ENCODE measurements around the gene SPC24. TPM values are rescaled to one million over a fixed set of nuclear protein-coding genes. Genes with fewer than 3 reads are reported as not detected.
"Not testable (repeated sequence)": the region's sequence is repeated elsewhere in the genome, so short reads cannot be mapped to it uniquely, and the experiment has no call there.

Gene SPC24
- polyA plus RNA-seq, 1 experiment: 18.9 TPM

- ChIA-PET POLR2A (interaction anchor here (0.6 kb wide), 1 partner anchor 43 kb away, joined by 5 read pairs; no protein-coding TSS in a partner anchor), CTCF (interaction anchor here (0.9 to 1.7 kb wide), 6 partner anchors 8 to 65 kb away, joined by 3 to 5 read pairs (median 4); no protein-coding TSS in a partner anchor)
- TF ChIP-seq CTCF (IDR thresholded peaks at IDR 0.05; ENCODE audit: insufficient read depth, low read depth, low read length): 0 out of 2 replicates have a peak, but pooled peaks have one; percentile 13
- peak overlapping the region; percentile 2; the same call in 1 of the 2 replicates for H3K4me3 ChIP-seq (ENCODE audit: low read depth, low read length)
- no peaks in the 10 kb centered on the region for H3K36me3 ChIP-seq (ENCODE audit: control insufficient read depth, insufficient read depth, low read length)
- no peaks in the 10 kb centered on the region for H3K27me3 ChIP-seq (ENCODE audit: control insufficient read depth, insufficient read depth, low read length)
- DNase-seq (ENCODE audit: low read depth): peak; percentile 67
Observed at GRCh38 chr19:11142528-11143171, 12.9 kb downstream of the SPC24 start.

- 0 out of 2 replicates have a peak, but pooled peaks have one; percentile 14 for TF ChIP-seq CTCF (IDR thresholded peaks at IDR 0.05; ENCODE audit: insufficient read depth, low read depth, low read length)
- H3K36me3 ChIP-seq (ENCODE audit: control insufficient read depth, insufficient read depth, low read length): no peaks in the 10 kb centered on the region
- POLR2A ChIA-PET: interaction anchor here (0.6 kb wide), 1 partner anchor 44 kb away, joined by 5 read pairs; no protein-coding TSS in a partner anchor
- no peak overlapping the region for H3K4me3 ChIP-seq (ENCODE audit: low read depth, low read length)
- no peaks in the 10 kb centered on the region for H3K27me3 ChIP-seq (ENCODE audit: control insufficient read depth, insufficient read depth, low read length)
- no peak for DNase-seq (ENCODE audit: low read depth)
- CTCF ChIA-PET: interaction anchor here (0.7 to 1.5 kb wide), 6 partner anchors 9 to 66 kb away, joined by 3 to 5 read pairs (median 4); no protein-coding TSS in a partner anchor
Observed at GRCh38 chr19:11141937-11142527, 13.6 kb downstream of the SPC24 start.

- CTCF ChIA-PET: interaction anchor here (0.6 kb wide), 1 partner anchor 27 kb away, joined by 3 read pairs; no protein-coding TSS in a partner anchor
Observed at GRCh38 chr19:11140896-11141295, 14.7 kb downstream of the SPC24 start.

GRCh38 chr19:11140023-11140538 lies 15.5 kb downstream of the SPC24 start:
- CTCF ChIA-PET: interaction anchor here (1.9 to 4.2 kb wide), 5 partner anchors 14 to 67 kb away, joined by 5 to 57 read pairs (median 16); partner anchors contain the start of gene KANK2
- H3K4me3 ChIP-seq (ENCODE audit: low read depth, low read length); POLR2A ChIA-PET: not testable (repeated sequence)

More at GRCh38 chr19:11140896-11141295, 14.7 kb downstream of the SPC24 start:
- no peak for TF ChIP-seq CTCF (IDR thresholded peaks at IDR 0.05; ENCODE audit: insufficient read depth, low read depth, low read length)
- H3K4me3 ChIP-seq (ENCODE audit: low read depth, low read length): no peak overlapping the region
- DNase-seq (ENCODE audit: low read depth): no peak
- H3K36me3 ChIP-seq (ENCODE audit: control insufficient read depth, insufficient read depth, low read length): no peaks in the 10 kb centered on the region
- POLR2A ChIA-PET: no interaction called here
- H3K27me3 ChIP-seq (ENCODE audit: control insufficient read depth, insufficient read depth, low read length): no peaks in the 10 kb centered on the region

GRCh38 chr19:11138601-11139300 lies 16.8 kb downstream of the SPC24 start:
- ChIA-PET CTCF (interaction anchor here (0.6 to 4.2 kb wide), 20 partner anchors 10 to 344 kb away, joined by 3 to 57 read pairs (median 5); partner anchors contain the start of gene KANK2), POLR2A (interaction anchor here (0.6 kb wide), 1 partner anchor 98 kb away, joined by 4 read pairs; no protein-coding TSS in a partner anchor)
- peak; percentile 61 for DNase-seq (ENCODE audit: low read depth)
- Histone ChIP-seq H3K27me3 (ENCODE audit: control insufficient read depth, insufficient read depth, low read length) (no peaks in the 10 kb centered on the region), H3K36me3 (ENCODE audit: control insufficient read depth, insufficient read depth, low read length) (no peaks in the 10 kb centered on the region), H3K4me3 (ENCODE audit: low read depth, low read length) (no peak overlapping the region)
- no peak for TF ChIP-seq CTCF (IDR thresholded peaks at IDR 0.05; ENCODE audit: insufficient read depth, low read depth, low read length)

More at GRCh38 chr19:11140023-11140538, 15.5 kb downstream of the SPC24 start:
- H3K27me3 ChIP-seq (ENCODE audit: control insufficient read depth, insufficient read depth, low read length); H3K36me3 ChIP-seq (ENCODE audit: control insufficient read depth, insufficient read depth, low read length); DNase-seq (ENCODE audit: low read depth): not testable (repeated sequence)
